GM18909 (cell line): ENCODE results near the gene PAPPA.

ENCODE experiments used
- ATAC-seq: cut with Tn5 transposase; IDR thresholded peaks from one replicate; pipeline ENCODE4 v1.9.1; 2021; ENCODE audit warnings: mild to moderate bottlenecking; ENCODE audit not compliant: unreplicated experiment, poor library complexity

The PAPPA gene

DNA sequence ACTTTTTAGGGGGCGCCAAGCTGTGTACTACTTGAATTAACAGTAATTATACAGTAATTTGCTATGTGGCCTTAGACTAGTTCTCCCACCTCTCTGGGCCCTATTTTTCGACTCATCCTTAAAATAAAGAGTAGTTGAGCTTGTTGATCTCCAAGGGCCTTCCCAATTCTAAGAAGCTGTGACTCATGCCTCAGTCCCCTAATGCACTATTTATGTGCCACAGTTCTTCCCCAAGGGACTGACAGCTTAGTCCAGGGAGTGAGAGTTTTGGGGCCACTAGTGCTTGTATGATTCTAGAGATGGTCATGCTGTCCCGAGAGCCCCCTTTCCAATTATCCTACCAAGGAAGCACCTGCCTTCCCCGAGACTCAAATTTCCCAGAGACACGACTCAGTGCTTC lies 149.7 kb downstream of the PAPPA start:
- no peak for ATAC-seq

- ATAC-seq: no peak
Observed at GRCh38 chr9:116303886-116304538, 150.4 kb downstream of the PAPPA start.

- ATAC-seq: no peak
Observed at GRCh38 chr9:116304761-116305160, 151.2 kb downstream of the PAPPA start.

DNA sequence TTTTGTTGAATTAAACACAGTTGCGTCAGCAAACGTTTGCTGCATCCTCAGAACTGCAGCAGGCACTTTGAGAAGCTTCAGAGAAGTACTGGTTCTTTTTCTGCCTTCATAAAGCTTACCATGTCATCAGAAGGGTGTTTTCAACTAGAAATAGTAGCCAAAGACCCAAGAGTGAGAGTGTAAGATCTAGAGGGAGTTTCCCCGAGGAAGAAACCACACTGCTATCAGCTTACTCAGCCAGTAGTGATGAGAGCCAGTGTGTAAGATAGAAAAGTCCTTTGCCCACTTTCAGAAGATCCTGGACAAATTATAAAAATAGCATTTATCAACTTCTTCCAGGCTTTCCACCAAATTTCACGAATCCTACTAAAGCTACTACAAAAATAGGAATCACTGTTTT lies 154.5 kb downstream of the PAPPA start:
- no peak for ATAC-seq

GRCh38 chr9:116309900-116310611 lies 156.5 kb downstream of the PAPPA start:
- no peak for ATAC-seq

GRCh38 chr9:116312221-116312620 lies 158.6 kb downstream of the PAPPA start:
- ATAC-seq: no peak

DNA sequence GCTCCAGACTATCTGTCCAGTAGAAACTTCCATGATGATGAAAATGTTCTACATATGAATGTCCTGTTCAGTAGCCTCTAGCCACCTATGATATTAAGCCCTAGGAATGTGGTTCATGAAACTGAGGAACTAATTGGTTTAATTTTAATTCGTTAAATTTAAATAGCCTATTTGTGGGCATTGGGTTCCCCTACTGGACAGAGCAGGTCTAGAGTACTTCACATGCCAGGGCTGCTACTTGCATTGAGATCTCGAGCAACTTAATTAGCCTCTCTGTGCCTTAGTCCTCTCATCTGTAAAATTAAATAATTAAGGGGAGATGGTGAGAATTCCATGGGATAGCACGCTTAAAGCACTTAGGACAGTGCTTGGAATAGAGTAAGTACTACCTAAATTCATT lies 160.0 kb downstream of the PAPPA start:
- no peak for ATAC-seq

GRCh38 chr9:116316246-116316645 lies 162.7 kb downstream of the PAPPA start:
- no peak for ATAC-seq

- no peak for ATAC-seq
Observed at GRCh38 chr9:116317503-116317902, 163.9 kb downstream of the PAPPA start.

GRCh38 chr9:116318468-116319374 lies 165.1 kb downstream of the PAPPA start:
- ATAC-seq: no peak

DNA sequence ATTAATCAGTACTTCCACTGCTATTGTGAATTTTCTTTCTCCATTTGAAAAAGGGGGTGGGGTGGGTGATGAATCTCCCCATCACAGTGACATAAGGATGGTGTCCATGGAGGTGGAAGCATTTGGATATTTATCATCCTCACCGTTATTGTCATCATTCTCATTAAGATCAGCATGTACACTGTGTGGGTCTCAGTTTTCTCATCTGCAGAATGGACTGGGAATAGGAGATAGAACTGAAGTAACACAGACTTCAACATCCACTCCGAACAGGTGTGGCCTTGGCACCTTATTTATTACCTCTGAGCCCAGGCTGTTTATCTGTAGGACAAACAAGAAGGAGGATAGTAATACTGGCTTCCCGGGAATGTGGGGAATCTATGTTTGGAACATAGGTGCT lies 165.9 kb downstream of the PAPPA start:
- no peak for ATAC-seq

- ATAC-seq: no peak
Observed at GRCh38 chr9:116320290-116320689, 166.7 kb downstream of the PAPPA start.

GRCh38 chr9:116322521-116322920 lies 168.9 kb downstream of the PAPPA start:
- ATAC-seq: no peak

- no peak for ATAC-seq
Observed at GRCh38 chr9:116323012-116323411, 169.4 kb downstream of the PAPPA start.

DNA sequence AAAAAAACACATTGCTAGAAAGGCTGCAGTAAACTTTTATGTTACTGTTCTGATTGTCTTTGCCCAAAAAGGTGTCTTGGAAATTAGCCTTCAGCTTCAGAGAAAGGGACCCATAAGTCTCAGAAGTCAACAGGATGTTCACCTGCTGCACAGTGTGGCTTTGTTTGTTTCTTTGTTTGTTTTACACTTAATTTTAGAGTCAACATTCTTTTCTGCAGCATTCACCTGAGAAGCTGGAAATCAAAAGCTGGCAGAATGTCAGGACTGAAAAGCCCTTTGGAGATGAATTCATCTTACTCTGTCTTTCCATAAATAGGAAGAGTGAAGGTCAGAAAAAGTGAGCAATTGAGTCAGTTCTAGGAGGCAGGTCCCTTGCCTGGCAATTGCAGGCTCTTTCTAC lies 170.0 kb downstream of the PAPPA start:
- ATAC-seq: no peak

- no peak for ATAC-seq
Observed at GRCh38 chr9:116325924-116326323, 172.3 kb downstream of the PAPPA start.

- no peak for ATAC-seq
Observed at GRCh38 chr9:116327701-116328405, 174.3 kb downstream of the PAPPA start.

GRCh38 chr9:116329470-116329869 lies 175.9 kb downstream of the PAPPA start:
- ATAC-seq: no peak

GRCh38 chr9:116331241-116331640 lies 177.7 kb downstream of the PAPPA start:
- ATAC-seq: no peak

- ATAC-seq: no peak
Observed at GRCh38 chr9:116332090-116332489, 178.5 kb downstream of the PAPPA start.
